GM06990 (cell line): ENCODE measurements around the gene NFKBIL1.

ENCODE experiments used
- DNase-seq: peaks from one replicate; pipeline ENCODE4 v3.0.0-alpha.2; 2011; ENCODE audit not compliant: insufficient read length; ENCODE audit errors: extremely low read depth
- H3K27me3 ChIP-seq: replicated peaks from 2 replicates; pipeline ENCODE4 v1.6.0; 2011; ENCODE audit warnings: low read length; ENCODE audit not compliant: control insufficient read depth, insufficient read depth
- H3K36me3 ChIP-seq: 2 replicates; pipeline ENCODE4 v1.5.1; 2011; ENCODE audit warnings: low read length; ENCODE audit not compliant: control insufficient read depth, insufficient read depth
- H3K4me3 ChIP-seq: replicated peaks from 2 replicates; pipeline ENCODE4 v1.5.1; 2011; ENCODE audit warnings: low read depth, mild to moderate bottlenecking, control low read depth, low read length
- TF ChIP-seq, protein P1 (sequence below): IDR thresholded peaks from 2 replicates; pipeline ENCODE4 v1.5.1; 2011; ENCODE audit warnings: low read length, control low read depth, mild to moderate bottlenecking, inconsistent platforms; ENCODE audit not compliant: insufficient read depth, poor library complexity, severe bottlenecking

NFKBIL1 gene

GRCh38 chr6:31569861-31570536 lies 22.6 kb downstream of the NFKBIL1 start:
- Histone ChIP-seq H3K36me3 (no peaks in the 10 kb centered on the region), H3K4me3 (no peak overlapping the region), H3K27me3 (no peaks in the 10 kb centered on the region)
- TF ChIP-seq, protein P1, sequence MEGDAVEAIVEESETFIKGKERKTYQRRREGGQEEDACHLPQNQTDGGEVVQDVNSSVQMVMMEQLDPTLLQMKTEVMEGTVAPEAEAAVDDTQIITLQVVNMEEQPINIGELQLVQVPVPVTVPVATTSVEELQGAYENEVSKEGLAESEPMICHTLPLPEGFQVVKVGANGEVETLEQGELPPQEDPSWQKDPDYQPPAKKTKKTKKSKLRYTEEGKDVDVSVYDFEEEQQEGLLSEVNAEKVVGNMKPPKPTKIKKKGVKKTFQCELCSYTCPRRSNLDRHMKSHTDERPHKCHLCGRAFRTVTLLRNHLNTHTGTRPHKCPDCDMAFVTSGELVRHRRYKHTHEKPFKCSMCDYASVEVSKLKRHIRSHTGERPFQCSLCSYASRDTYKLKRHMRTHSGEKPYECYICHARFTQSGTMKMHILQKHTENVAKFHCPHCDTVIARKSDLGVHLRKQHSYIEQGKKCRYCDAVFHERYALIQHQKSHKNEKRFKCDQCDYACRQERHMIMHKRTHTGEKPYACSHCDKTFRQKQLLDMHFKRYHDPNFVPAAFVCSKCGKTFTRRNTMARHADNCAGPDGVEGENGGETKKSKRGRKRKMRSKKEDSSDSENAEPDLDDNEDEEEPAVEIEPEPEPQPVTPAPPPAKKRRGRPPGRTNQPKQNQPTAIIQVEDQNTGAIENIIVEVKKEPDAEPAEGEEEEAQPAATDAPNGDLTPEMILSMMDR = no peak
- no peak for DNase-seq

GRCh38 chr6:31572041-31572911 lies 24.9 kb downstream of the NFKBIL1 start, which contains the start of gene LTA:
Gene LTA, plus strand, starts transcription at chr6:31572289. Its CDS starts 454 bp downstream, at chr6:31572743.
- Histone ChIP-seq H3K27me3 (no peaks in the 10 kb centered on the region), H3K36me3 (peaks cover 4% of the 10 kb centered on the region), H3K4me3 (peak within 1 kb of the TSS; percentile 71)
- peak; percentile 80 for DNase-seq
- TF ChIP-seq, protein P1 = no peak

DNA sequence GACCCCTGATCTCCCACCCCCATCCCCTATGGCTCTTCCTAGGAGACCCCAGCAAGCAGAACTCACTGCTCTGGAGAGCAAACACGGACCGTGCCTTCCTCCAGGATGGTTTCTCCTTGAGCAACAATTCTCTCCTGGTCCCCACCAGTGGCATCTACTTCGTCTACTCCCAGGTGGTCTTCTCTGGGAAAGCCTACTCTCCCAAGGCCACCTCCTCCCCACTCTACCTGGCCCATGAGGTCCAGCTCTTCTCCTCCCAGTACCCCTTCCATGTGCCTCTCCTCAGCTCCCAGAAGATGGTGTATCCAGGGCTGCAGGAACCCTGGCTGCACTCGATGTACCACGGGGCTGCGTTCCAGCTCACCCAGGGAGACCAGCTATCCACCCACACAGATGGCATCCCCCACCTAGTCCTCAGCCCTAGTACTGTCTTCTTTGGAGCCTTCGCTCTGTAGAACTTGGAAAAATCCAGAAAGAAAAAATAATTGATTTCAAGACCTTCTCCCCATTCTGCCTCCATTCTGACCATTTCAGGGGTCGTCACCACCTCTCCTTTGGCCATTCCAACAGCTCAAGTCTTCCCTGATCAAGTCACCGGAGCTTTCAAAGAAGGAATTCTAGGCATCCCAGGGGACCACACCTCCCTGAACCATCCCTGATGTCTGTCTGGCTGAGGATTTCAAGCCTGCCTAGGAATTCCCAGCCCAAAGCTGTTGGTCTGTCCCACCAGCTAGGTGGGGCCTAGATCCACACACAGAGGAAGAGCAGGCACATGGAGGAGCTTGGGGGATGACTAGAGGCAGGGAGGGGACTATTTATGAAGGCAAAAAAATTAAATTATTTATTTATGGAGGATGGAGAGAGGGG lies 26.1 kb downstream of the NFKBIL1 start:
- no peaks in the 10 kb centered on the region for H3K27me3 ChIP-seq
- DNase-seq = no peak
- peak overlapping the region; percentile 71 for H3K4me3 ChIP-seq
- TF ChIP-seq, protein P1 = no peak
- peaks cover 9% of the 10 kb centered on the region for H3K36me3 ChIP-seq

DNA sequence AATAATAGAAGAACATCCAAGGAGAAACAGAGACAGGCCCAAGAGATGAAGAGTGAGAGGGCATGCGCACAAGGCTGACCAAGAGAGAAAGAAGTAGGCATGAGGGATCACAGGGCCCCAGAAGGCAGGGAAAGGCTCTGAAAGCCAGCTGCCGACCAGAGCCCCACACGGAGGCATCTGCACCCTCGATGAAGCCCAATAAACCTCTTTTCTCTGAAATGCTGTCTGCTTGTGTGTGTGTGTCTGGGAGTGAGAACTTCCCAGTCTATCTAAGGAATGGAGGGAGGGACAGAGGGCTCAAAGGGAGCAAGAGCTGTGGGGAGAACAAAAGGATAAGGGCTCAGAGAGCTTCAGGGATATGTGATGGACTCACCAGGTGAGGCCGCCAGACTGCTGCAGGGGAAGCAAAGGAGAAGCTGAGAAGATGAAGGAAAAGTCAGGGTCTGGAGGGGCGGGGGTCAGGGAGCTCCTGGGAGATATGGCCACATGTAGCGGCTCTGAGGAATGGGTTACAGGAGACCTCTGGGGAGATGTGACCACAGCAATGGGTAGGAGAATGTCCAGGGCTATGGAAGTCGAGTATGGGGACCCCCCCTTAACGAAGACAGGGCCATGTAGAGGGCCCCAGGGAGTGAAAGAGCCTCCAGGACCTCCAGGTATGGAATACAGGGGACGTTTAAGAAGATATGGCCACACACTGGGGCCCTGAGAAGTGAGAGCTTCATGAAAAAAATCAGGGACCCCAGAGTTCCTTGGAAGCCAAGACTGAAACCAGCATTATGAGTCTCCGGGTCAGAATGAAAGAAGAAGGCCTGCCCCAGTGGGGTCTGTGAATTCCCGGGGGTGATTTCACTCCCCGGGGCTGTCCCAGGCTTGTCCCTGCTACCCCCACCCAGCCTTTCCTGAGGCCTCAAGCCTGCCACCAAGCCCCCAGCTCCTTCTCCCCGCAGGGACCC lies 27.0 kb downstream of the NFKBIL1 start:
- no peaks in the 10 kb centered on the region for H3K27me3 ChIP-seq
- TF ChIP-seq, protein P1 = peak; percentile 37
- DNase-seq = no peak
- peak overlapping the region; percentile 90 for H3K4me3 ChIP-seq
- peaks cover 11% of the 10 kb centered on the region for H3K36me3 ChIP-seq

DNA sequence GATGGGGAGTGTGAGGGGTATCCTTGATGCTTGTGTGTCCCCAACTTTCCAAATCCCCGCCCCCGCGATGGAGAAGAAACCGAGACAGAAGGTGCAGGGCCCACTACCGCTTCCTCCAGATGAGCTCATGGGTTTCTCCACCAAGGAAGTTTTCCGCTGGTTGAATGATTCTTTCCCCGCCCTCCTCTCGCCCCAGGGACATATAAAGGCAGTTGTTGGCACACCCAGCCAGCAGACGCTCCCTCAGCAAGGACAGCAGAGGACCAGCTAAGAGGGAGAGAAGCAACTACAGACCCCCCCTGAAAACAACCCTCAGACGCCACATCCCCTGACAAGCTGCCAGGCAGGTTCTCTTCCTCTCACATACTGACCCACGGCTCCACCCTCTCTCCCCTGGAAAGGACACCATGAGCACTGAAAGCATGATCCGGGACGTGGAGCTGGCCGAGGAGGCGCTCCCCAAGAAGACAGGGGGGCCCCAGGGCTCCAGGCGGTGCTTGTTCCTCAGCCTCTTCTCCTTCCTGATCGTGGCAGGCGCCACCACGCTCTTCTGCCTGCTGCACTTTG lies 28.0 kb downstream of the NFKBIL1 start, which contains the start of gene TNF:
TNF (plus strand) TSS at position 231 of the 567 bp plus-strand sequence; CDS start at position 408, 177 bp downstream.
- DNase-seq = peak; percentile 87
- H3K27me3 ChIP-seq = no peaks in the 10 kb centered on the region
- H3K36me3 ChIP-seq = peaks cover 11% of the 10 kb centered on the region

More for the DNA sequence above, 28.0 kb downstream of the NFKBIL1 start, which contains the start of gene TNF:
- peak within 1 kb of the TSS; percentile 90 for H3K4me3 ChIP-seq
- TF ChIP-seq, protein P1 = no peak
